ENCODE data around the gene TJAP1. TPM values are rescaled to one million over a fixed set of nuclear protein-coding genes. Genes with fewer than 3 reads are reported as not detected.

The TJAP1 gene
- total RNA-seq, 1 donor from 2014 or later: 38.7 TPM

- H3K4me1 Mint-ChIP-seq (ENCODE audit: unreplicated experiment): peaks cover 42% of the 10 kb centered on the region
- peaks cover 2% of the 10 kb centered on the region for H3K36me3 Mint-ChIP-seq (ENCODE audit: unreplicated experiment)
- no peak for DNase-seq (ENCODE audit: extremely low spot score, unreplicated experiment)
- no peak overlapping the region for H3K4me3 Mint-ChIP-seq (ENCODE audit: unreplicated experiment)
- H3K9me3 Mint-ChIP-seq (ENCODE audit: unreplicated experiment): no peaks in the 10 kb centered on the region
- peak overlapping the region; percentile 42 for H3K27ac Mint-ChIP-seq (ENCODE audit: unreplicated experiment)
- no peak for TF ChIP-seq CTCF (IDR thresholded peaks at IDR 0.05)
- H3K27me3 Mint-ChIP-seq (ENCODE audit: unreplicated experiment): no peaks in the 10 kb centered on the region
Observed at GRCh38 chr6:43489277-43490072, 12.1 kb downstream of the TJAP1 start.

GRCh38 chr6:43490523-43490939 is 13.2 kb downstream of the TJAP1 start:
- DNase-seq (ENCODE audit: extremely low spot score, unreplicated experiment): no peak
- Mint-ChIP-seq H3K4me1 (ENCODE audit: unreplicated experiment) (peaks cover 53% of the 10 kb centered on the region), H3K9me3 (ENCODE audit: unreplicated experiment) (no peaks in the 10 kb centered on the region), H3K4me3 (ENCODE audit: unreplicated experiment) (no peak overlapping the region), H3K36me3 (ENCODE audit: unreplicated experiment) (peaks cover 2% of the 10 kb centered on the region), H3K27me3 (ENCODE audit: unreplicated experiment) (no peaks in the 10 kb centered on the region), H3K27ac (ENCODE audit: unreplicated experiment) (no peak overlapping the region)
- TF ChIP-seq CTCF (IDR thresholded peaks at IDR 0.05): no peak

GRCh38 chr6:43491750-43492661 is 14.6 kb downstream of the TJAP1 start:
- Mint-ChIP-seq H3K27ac (ENCODE audit: unreplicated experiment) (peak overlapping the region; percentile 84), H3K4me3 (ENCODE audit: unreplicated experiment) (peak overlapping the region; percentile 47), H3K4me1 (ENCODE audit: unreplicated experiment) (peaks cover 68% of the 10 kb centered on the region), H3K9me3 (ENCODE audit: unreplicated experiment) (no peaks in the 10 kb centered on the region), H3K36me3 (ENCODE audit: unreplicated experiment) (peaks cover 2% of the 10 kb centered on the region), H3K27me3 (ENCODE audit: unreplicated experiment) (no peaks in the 10 kb centered on the region)
- no peak for TF ChIP-seq CTCF (IDR thresholded peaks at IDR 0.05)
- DNase-seq (ENCODE audit: extremely low spot score, unreplicated experiment): no peak

- no peak overlapping the region for H3K4me3 Mint-ChIP-seq (ENCODE audit: unreplicated experiment)
- peaks cover 2% of the 10 kb centered on the region for H3K36me3 Mint-ChIP-seq (ENCODE audit: unreplicated experiment)
- H3K9me3 Mint-ChIP-seq (ENCODE audit: unreplicated experiment): no peaks in the 10 kb centered on the region
- DNase-seq (ENCODE audit: extremely low spot score, unreplicated experiment): no peak
- H3K4me1 Mint-ChIP-seq (ENCODE audit: unreplicated experiment): peaks cover 74% of the 10 kb centered on the region
- TF ChIP-seq CTCF (IDR thresholded peaks at IDR 0.05): no peak
- no peaks in the 10 kb centered on the region for H3K27me3 Mint-ChIP-seq (ENCODE audit: unreplicated experiment)
- H3K27ac Mint-ChIP-seq (ENCODE audit: unreplicated experiment): peak overlapping the region; percentile 84
Observed at GRCh38 chr6:43492673-43493072, 15.3 kb downstream of the TJAP1 start.

GRCh38 chr6:43493230-43493629 is 15.9 kb downstream of the TJAP1 start:
- no peaks in the 10 kb centered on the region for H3K27me3 Mint-ChIP-seq (ENCODE audit: unreplicated experiment)
- no peak for DNase-seq (ENCODE audit: extremely low spot score, unreplicated experiment)
- H3K4me1 Mint-ChIP-seq (ENCODE audit: unreplicated experiment): peaks cover 74% of the 10 kb centered on the region
- no peak for TF ChIP-seq CTCF (IDR thresholded peaks at IDR 0.05)
- H3K27ac Mint-ChIP-seq (ENCODE audit: unreplicated experiment): no peak overlapping the region
- H3K9me3 Mint-ChIP-seq (ENCODE audit: unreplicated experiment): no peaks in the 10 kb centered on the region
- peaks cover 1% of the 10 kb centered on the region for H3K36me3 Mint-ChIP-seq (ENCODE audit: unreplicated experiment)
- H3K4me3 Mint-ChIP-seq (ENCODE audit: unreplicated experiment): no peak overlapping the region

Measured in osteocyte (in vitro differentiated cells).